LNCaP clone FGC (cell line): Measurements from ENCODE around the gene TPT1.
A peak's percentile ranks its signal among the peaks of the same experiment; 100 is the strongest.
"Not testable (repeated sequence)": the region's sequence is repeated elsewhere in the genome, so short reads cannot be mapped to it uniquely, and the experiment has no call there.

Experiments
- DNase-seq: peaks from one replicate; pipeline ENCODE4 v3.0.0-alpha.2; 2011; ENCODE audit warnings: low read depth
- H3K4me3 ChIP-seq: 2 replicates; pipeline ENCODE4 v1.5.1; 2011; ENCODE audit warnings: mild to moderate bottlenecking, low read depth, low read length, control low read depth
- TF ChIP-seq, protein P1 (sequence below): IDR thresholded peaks from 2 replicates; pipeline ENCODE4 v1.5.1; 2012; ENCODE audit warnings: mild to moderate bottlenecking; ENCODE audit not compliant: control insufficient read depth, insufficient read depth; ENCODE audit errors: extremely low read depth

TPT1 gene

DNA sequence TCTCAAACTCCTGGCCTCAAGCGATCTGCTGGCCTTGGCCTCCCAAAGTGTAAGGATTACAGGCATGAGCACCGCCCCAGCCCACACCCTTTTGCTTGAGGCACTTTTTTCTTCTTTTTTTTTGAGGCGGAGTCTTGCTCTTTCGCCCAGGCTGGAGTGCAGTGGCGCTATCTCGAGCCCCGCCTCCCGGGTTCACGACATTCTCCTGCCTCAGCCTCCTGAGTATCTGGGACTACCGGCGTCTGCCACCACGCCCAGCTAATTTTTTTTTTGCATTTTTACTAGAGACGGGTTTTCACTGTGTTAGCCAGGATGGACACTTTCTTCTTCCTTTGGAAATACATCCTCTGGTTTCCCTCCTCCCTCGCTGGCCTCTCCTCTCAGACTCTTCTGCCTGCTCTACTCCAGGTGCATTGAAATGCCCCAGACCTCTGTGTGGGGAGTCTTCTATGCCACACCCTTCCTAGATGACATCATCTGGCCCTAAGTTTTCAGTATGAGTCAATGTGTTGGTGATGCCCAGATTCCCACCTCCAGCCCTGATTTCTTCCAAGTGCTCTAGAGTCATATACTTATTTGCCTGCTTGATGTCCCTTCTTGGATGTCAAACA is 20.7 kb upstream of the TPT1 start:
- TF ChIP-seq, protein P1, sequence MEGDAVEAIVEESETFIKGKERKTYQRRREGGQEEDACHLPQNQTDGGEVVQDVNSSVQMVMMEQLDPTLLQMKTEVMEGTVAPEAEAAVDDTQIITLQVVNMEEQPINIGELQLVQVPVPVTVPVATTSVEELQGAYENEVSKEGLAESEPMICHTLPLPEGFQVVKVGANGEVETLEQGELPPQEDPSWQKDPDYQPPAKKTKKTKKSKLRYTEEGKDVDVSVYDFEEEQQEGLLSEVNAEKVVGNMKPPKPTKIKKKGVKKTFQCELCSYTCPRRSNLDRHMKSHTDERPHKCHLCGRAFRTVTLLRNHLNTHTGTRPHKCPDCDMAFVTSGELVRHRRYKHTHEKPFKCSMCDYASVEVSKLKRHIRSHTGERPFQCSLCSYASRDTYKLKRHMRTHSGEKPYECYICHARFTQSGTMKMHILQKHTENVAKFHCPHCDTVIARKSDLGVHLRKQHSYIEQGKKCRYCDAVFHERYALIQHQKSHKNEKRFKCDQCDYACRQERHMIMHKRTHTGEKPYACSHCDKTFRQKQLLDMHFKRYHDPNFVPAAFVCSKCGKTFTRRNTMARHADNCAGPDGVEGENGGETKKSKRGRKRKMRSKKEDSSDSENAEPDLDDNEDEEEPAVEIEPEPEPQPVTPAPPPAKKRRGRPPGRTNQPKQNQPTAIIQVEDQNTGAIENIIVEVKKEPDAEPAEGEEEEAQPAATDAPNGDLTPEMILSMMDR = no peak
- H3K4me3 ChIP-seq = no peak overlapping the region
- DNase-seq = no peak

DNA sequence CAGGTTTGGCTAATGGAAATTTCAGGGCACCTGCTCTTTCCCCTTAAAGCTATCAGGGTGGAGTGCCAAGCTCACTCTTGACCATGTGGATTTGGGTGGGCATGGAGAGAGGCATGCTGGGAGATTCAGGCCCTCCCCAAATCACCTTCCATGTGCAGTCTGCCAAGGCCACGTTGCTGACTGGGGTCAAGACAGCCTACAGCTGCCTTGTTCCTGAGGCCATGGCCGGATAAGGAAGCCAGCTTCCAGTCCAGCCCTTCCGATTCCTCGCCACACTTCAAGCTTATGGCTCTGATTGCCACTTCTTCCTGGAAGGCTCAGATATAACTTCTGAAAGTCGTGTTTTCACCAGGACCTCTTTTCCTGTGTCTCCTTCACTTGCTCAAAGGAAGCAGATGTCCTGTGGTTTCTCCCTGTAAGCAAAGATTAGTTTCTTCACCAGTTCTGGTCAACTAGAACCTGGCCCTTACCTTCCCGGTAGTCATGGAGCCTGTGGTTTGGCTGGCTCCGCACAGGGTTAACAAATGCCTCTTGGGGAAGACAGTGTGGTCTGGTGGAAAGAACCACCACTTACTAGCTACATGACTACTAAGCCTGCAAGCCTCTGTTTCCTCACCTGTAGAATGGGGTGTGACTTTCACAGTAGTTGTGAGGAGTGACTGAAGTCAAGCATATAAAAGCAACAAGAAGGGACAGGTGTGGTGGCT is 16.1 kb upstream of the TPT1 start:
- no peak for DNase-seq
- TF ChIP-seq, protein P1 = no peak

DNA sequence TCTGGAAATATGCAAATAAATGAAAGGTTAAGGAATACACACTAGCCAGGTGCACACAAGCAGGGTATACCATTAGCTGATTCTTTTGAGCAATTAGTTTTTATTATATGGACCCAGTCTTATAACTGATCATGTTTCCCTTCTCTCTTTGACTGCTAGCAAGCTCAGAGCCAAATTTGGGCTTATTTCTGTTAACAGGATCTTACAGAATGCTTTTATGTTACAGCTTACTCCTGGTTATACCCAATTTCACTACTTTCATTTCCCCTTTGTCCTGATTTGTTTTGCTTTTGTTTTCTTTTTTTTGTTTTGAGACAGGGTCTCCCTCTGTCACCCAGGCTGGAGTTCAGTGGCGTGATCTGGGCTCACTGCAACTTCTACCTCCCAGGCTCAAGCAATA is 12.9 kb upstream of the TPT1 start:
- TF ChIP-seq, protein P1 = no peak
- H3K4me3 ChIP-seq = no peak overlapping the region
- no peak for DNase-seq

More for the DNA sequence above, 16.1 kb upstream of the TPT1 start:
- H3K4me3 ChIP-seq = no peak overlapping the region

DNA sequence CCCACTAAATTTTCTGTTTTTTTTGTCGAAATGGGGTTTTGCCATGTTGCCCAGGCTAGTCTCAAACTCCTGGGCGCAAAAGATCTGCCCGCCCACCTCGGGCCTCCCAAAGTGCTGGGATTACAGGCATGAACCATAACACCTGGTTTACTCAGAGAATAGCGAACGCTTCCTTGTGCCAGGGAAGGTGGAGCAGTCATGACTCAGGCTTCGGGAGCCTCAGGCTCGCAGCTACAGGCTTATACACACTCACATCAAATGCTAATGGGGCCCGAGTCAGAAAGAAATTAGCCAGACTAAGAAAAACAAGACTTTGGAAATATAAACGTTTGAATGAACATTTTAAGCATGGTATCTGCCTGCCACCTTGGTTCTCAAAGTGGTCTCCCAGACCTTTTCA is 11.0 kb upstream of the TPT1 start:
- H3K4me3 ChIP-seq = no peak overlapping the region
- DNase-seq = no peak
- TF ChIP-seq, protein P1 = no peak

DNA sequence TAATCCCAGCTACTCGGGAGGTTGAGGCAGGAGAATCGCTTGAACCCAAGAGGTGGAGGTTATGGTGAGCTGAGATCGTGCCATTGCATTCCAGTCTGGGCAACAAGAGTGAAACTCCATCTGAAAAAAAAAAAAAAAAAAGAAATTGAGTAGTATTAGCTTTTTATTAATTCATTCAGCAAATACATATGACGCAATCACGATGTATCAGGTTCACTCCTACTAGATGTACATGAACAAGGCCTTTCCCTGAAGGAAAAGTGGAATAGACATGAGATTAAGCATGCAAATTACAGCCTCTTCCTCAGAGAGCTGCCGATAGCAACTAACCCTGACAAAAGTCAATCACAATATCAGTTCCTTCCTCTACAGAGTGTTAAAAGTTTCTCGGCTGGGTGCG is 9.2 kb upstream of the TPT1 start:
- DNase-seq = no peak
- TF ChIP-seq, protein P1 = no peak
- H3K4me3 ChIP-seq = no peak overlapping the region

DNA sequence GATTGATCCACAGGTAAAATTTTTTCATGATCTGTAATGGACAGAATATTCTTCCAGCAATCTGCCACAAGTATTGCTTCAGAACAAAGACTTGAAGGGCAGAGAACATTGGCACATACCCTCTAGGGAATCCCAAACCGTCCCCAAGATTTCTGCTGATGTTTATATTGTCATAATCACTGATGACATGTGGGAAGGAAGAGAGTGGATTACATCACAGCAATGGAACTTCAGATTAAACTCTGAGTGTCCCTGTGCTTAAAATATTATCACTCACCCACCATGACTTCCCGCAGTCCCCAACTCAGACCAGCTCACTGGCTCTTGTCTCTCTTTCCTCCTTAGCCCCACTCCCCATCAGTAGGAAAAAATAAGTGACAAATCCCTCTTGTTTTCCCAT is 8.5 kb upstream of the TPT1 start:
- DNase-seq = no peak
- TF ChIP-seq, protein P1 = no peak
- no peak overlapping the region for H3K4me3 ChIP-seq

DNA sequence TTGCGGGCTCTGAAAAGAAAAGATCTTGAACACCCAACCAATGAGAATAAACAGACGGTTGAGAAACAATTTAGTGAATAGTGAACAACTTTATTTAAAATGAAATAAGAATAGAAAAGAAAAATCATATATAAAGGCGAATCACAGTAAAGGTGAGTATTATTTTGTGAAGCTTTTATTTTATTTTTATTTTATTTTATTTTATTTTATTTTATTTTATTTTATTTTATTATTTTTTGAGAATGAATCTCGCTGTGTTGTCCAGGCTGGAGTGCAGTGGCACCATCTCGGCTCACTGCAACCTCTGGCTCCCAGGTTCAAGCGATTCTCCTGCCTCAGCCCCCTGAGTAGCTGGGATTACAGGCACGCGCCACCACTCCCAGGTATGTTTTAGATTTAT is 3.1 kb upstream of the TPT1 start:
- DNase-seq, H3K4me3 ChIP-seq: not testable (repeated sequence)

DNA sequence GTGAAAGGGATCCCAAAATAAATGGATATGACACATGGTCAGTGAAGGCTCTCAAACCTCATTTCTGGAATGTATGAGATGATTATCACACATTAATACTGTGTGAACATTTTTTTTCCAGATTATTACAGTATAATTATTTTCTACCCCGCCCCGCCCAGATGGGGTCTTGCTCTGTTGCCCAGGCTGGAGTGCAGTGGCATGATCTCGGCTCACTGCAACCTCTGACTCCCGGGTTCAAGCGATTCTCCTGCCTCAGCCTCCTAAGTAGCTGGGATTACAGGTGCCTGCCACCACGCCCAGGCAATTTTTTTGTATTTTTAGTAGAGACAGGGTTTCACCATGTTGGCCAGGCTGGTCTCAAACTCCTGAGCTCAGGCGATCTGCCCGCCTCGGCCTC is 2.1 kb upstream of the TPT1 start:
- not testable (repeated sequence) for H3K4me3 ChIP-seq, DNase-seq

DNA sequence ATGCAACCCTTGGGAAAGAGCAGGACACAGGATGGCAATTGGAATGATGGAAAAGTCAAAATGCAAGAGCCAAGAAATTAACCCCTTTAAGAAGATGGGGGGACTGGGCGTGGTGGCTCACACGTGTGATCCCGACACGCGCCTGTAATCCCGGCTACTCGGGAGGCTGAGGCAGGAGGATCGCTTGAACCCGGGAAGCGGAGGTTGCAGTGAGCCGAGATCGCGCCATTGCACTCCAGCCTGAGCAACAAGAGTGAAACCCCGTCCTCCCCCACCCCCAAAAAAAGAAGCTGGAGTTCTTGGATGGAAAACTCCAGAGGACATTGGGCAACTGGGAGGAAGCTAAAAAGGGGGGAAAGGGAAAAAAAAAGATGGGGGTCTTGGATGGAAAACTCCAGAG is 1.7 kb upstream of the TPT1 start:
- H3K4me3 ChIP-seq = peak overlapping the region; percentile 84
- not testable (repeated sequence) for DNase-seq
